K562 (cell line): Measurements from ENCODE around the gene ATP8A1. TPM values are rescaled to one million over a fixed set of nuclear protein-coding genes. Genes with fewer than 3 reads are reported as not detected.

Experiments used
- ATAC-seq: fragments of 200-7000 bp; cut with Tn5 transposase; 3 replicates; pipeline ENCODE4 v1.9.1; 2020; ENCODE audit warnings: moderate library complexity
- BruUV-seq: library from RNA; stranded (reverse); fragments of 400-500 nt; replicated peaks from 2 replicates; lab custom pipeline; 2021; lab: Mats Ljungman, UMichigan
- CTCF ChIA-PET: fragments of 300-600 bp; formaldehyde crosslinking; extraction: SDS; loops from one replicate; lab custom pipeline; 2021; ENCODE audit warnings: low intra/inter-chr PET ratio; lab: Yijun Ruan, JAX
- POLR2A ChIA-PET: fragments of 300-600, 350-650 bp; sonication (Branson Sonifier 250); formaldehyde crosslinking; extraction: SDS; loops from one replicate; lab custom pipeline; 2021; ENCODE audit warnings: antibody characterized with exemption, inconsistent platforms; lab: Yijun Ruan, JAX
- DNase-seq, 4 experiments: peaks; one replicate each; pipeline versions ENCODE4 v3.0.0 to v3.0.0-alpha.2; 2011 to 2018; ENCODE audit warnings: low spot score in 3 of 4, mixed read lengths in 3 of 4; ENCODE audit errors: extremely low read depth in 1 of 4
- FAIRE-seq: peaks from 2 replicates; lab custom pipeline; 2011; peaks lifted over from hg19 to GRCh38; lab: Jason Lieb, UNC
- H2AFZ ChIP-seq: 2 replicates; pipeline ENCODE4 v1.6.0; 2011; ENCODE audit warnings: low read depth, low read length, control low read depth, inconsistent platforms
- H3K27ac ChIP-seq: fragments of 200-600 bp; 3 replicates; pipeline ENCODE4 v1.8.0; 2011; ENCODE audit warnings: low read depth, mild to moderate bottlenecking, control low read depth, inconsistent platforms, low read length, moderate library complexity, mixed read lengths; ENCODE audit errors: extremely low read depth
- H3K27me3 ChIP-seq, 2 experiments: fragments of 300-600 bp in 1 of 2; 2 replicates in 1 of 2; 3 replicates in 1 of 2; pipeline versions ENCODE4 v1.6.0 to v1.8.0; 2011; ENCODE audit warnings: inconsistent platforms in 2 of 2, low read length in 2 of 2, mild to moderate bottlenecking in 1 of 2, mixed read lengths in 1 of 2, moderate library complexity in 1 of 2; ENCODE audit not compliant: control insufficient read depth in 2 of 2, insufficient read depth in 2 of 2
- H3K36me3 ChIP-seq: fragments of 300-600 bp; 3 replicates; pipeline ENCODE4 v1.8.0; 2011; ENCODE audit warnings: mild to moderate bottlenecking, low read length, inconsistent platforms; ENCODE audit not compliant: control insufficient read depth, insufficient read depth
- H3K4me1 ChIP-seq, 2 experiments: fragments of 200-600 bp in 1 of 2; replicated peaks in 1 of 2; 2 replicates in 1 of 2; 3 replicates in 1 of 2; pipeline versions ENCODE4 v1.5.1 to v1.8.0; 2011; ENCODE audit warnings: inconsistent platforms in 2 of 2, low read length in 2 of 2, mild to moderate bottlenecking in 1 of 2, mixed read lengths in 1 of 2, moderate library complexity in 1 of 2; ENCODE audit not compliant: control insufficient read depth in 2 of 2, insufficient read depth in 2 of 2
- H3K4me2 ChIP-seq: 2 replicates; pipeline ENCODE4 v1.6.1; 2011; ENCODE audit warnings: low read length, control low read depth, inconsistent platforms, mixed read lengths; ENCODE audit not compliant: insufficient read depth
- H3K4me3 ChIP-seq: fragments of 200-600 bp; sonication (generic), shearing (Covaris generic); 2 replicates; pipeline ENCODE4 v1.5.1; 2016; ENCODE audit warnings: control low read depth, inconsistent platforms
- H3K79me2 ChIP-seq: fragments of 200-600 bp; 3 replicates; pipeline ENCODE4 v1.8.0; 2011; ENCODE audit warnings: low read length, inconsistent platforms; ENCODE audit not compliant: control insufficient read depth, insufficient read depth
- H3K9ac ChIP-seq, 2 experiments: 2 replicates each; pipeline versions ENCODE4 v1.6.0 to v1.6.1; 2011; ENCODE audit warnings: low read depth in 2 of 2, low read length in 2 of 2, control low read depth in 1 of 2, inconsistent platforms in 1 of 2, mild to moderate bottlenecking in 1 of 2, mixed read lengths in 1 of 2; ENCODE audit not compliant: insufficient read depth in 1 of 2
- H3K9me1 ChIP-seq: one replicate; pipeline ENCODE4 v1.6.0; 2011; ENCODE audit warnings: inconsistent platforms, mild to moderate bottlenecking, low read length, moderate library complexity; ENCODE audit not compliant: control insufficient read depth, insufficient read depth
- H3K9me3 ChIP-seq: replicated peaks from 2 replicates; pipeline ENCODE4 v1.5.1; 2011; ENCODE audit warnings: low read depth, low read length, inconsistent platforms; ENCODE audit not compliant: control insufficient read depth, insufficient read depth
- H4K20me1 ChIP-seq: replicated peaks from 2 replicates; pipeline ENCODE4 v1.6.1; 2011; ENCODE audit warnings: low read length, inconsistent platforms, mixed read lengths; ENCODE audit not compliant: control insufficient read depth, insufficient read depth
- CREB3 ChIP-seq: fragments of 450-650 bp; conservative IDR thresholded peaks from 2 replicates; pipeline ENCODE4 v1.6.1; 2016; ENCODE audit warnings: missing genetic modification characterization, low read depth, mild to moderate bottlenecking, missing compliant biosample characterization, moderate library complexity
- KAT2B ChIP-seq: IDR thresholded peaks from one replicate; pipeline ENCODE4 v1.6.1; 2012; ENCODE audit warnings: low read depth, mild to moderate bottlenecking, control low read depth, inconsistent platforms, low read length, moderate library complexity
- KLF6 ChIP-seq: fragments of 250-450 bp; sonication (Bioruptor Pico); IDR thresholded peaks from 2 replicates; pipeline ENCODE4 v1.4.0; 2020; ENCODE audit warnings: mild to moderate bottlenecking, moderate library complexity, borderline replicate concordance
- MYNN ChIP-seq, 2 experiments: sonication (generic); formaldehyde crosslinking in 1 of 2; IDR thresholded peaks; 2 replicates each; pipeline versions ENCODE4 v1.5.0 to v1.6.1; 2016 to 2020; ENCODE audit warnings: antibody characterized with exemption in 1 of 2, missing genetic modification reagents in 1 of 2
- POLR2AphosphoS2 ChIP-seq: IDR thresholded peaks from 2 replicates; pipeline ENCODE4 v1.6.1; 2012; ENCODE audit warnings: low read length, improper control_type of control experiment
- STAT6 ChIP-seq: sonication (generic); formaldehyde crosslinking; IDR thresholded peaks from 2 replicates; pipeline ENCODE4 v1.8.1; 2023; ENCODE audit warnings: mild to moderate bottlenecking, missing genetic modification reagents
- TAL1 ChIP-seq: fragments of 450-650 bp; IDR thresholded peaks from 2 replicates; pipeline ENCODE4 v1.6.1; 2016; ENCODE audit warnings: mild to moderate bottlenecking
- ZNF124 ChIP-seq: sonication (generic); formaldehyde crosslinking; IDR thresholded peaks from 2 replicates; pipeline ENCODE4 v1.8.1; 2022; ENCODE audit warnings: missing genetic modification reagents
- ZNF140 ChIP-seq: fragments of 250-450 bp; sonication (Bioruptor Pico); IDR thresholded peaks from 2 replicates; pipeline ENCODE4 v1.8.0; 2021; ENCODE audit warnings: moderate library complexity, mild to moderate bottlenecking, inconsistent platforms
- ZNF766 ChIP-seq: fragments of 200-800 bp; sonication (Bioruptor generic); conservative IDR thresholded peaks from 2 replicates; pipeline ENCODE4 v1.6.1; 2016; ENCODE audit warnings: missing genetic modification characterization, missing compliant biosample characterization
- WGBS: fragments of 100-300 bp; shearing (Covaris generic); methylation state at CpG from one replicate; pipeline ENCODE4 v1.1.6; 2016; ENCODE audit warnings: low coverage, mixed read lengths; ENCODE audit not compliant: insufficient coverage; ENCODE audit errors: missing lambda C conversion rate; 5-methylcytosine and 5-hydroxymethylcytosine counted together
- in situ Hi-C: fragments of 300-500 bp; cut with MboI; formaldehyde crosslinking; loops from 4 replicates; pipeline ENCODE4 v1.15.0; 2018; ENCODE audit warnings: inconsistent platforms, mixed read lengths
- intact Hi-C: fragments of 100-400 bp; cut with micrococcal nuclease; formaldehyde crosslinking; loops from 2 replicates; pipeline ENCODE4 v1.14.2; 2022
- polyA plus RNA-seq, 8 experiments: library from polyadenylated mRNA; depleted of rRNA in 4 of 8; stranded (reverse) in 5 of 8; unstranded in 3 of 8; fragments of >200 nt; fragmentation: Nextera tagmentation in 2 of 8; fragmentation: Illumina TruSeq in 1 of 8; extraction: Ambion mirVana in 2 of 8; extraction: Trizol in 1 of 8; gene quantifications; 2 replicates each; pipeline versions ENCODE4 v1.2.1 to v1.2.3, GENCODE V29; 2011 to 2014; ENCODE audit warnings: inconsistent platforms in 1 of 8, missing spikeins in 1 of 8
- total RNA-seq, 7 experiments: library from RNA; depleted of rRNA in 6 of 7; stranded (reverse); fragments of >200 nt in 6 of 7; fragmentation: Illumina TruSeq in 2 of 7; extraction: Trizol in 2 of 7; gene quantifications; 2 replicates each; pipeline versions ENCODE4 v1.2.1 to v1.2.3, GENCODE V29; 2011 to 2021; ENCODE audit warnings: low replicate concordance in 1 of 7
- TF ChIP-seq, protein P1 (sequence below): fragments of 450-650 bp; formaldehyde crosslinking; IDR thresholded peaks from 2 replicates; pipeline ENCODE4 v1.4.0; 2022; ENCODE audit warnings: missing genetic modification characterization

The ATP8A1 gene
- total and polyA plus RNA-seq, 9 of the 15 experiments (the other 6 are each of a cell fraction or from before 2014, with no cell fraction given) = 0.05 to 0.29 (median 0.07) TPM; not detected in 2

DNA sequence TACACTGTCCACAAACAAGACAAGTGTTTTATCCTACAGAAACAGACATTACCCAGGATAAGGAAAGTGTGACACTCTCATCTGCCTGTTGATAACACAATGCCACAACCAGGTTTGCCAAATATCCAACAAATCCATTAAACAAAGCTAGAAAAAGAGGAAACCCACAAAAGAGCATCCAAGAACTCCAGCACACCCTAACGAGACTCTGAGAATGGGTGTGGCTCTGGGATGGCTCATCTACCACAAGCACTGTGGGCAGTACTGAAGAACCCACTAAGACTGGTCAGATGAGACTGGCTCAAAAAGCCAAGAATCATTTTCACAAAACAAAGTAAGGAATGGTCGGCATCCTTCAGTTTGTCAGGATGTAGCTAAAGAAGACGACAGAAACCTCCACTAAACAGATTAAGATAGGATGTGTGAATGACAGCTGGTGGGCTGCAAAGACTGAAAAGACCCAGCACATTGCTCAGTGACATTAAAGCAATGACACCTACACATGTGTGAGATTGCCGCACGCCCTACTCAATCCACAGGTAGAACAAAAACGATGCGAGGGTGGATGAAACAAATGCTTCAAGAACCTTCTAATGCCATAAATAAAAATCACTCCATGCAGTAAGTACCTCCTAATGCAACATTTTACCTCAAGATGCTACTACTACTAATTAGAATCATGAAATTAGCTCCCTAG is 14.7 kb downstream of the ATP8A1 start:
- ChIA-PET CTCF (no interaction called here), POLR2A (no interaction called here)
- ATAC-seq (no peak), DNase-seq (no peak), FAIRE-seq (no peak)
- no peak overlapping the region for H3K27ac ChIP-seq
- in situ Hi-C loops = no loop called here
- H3K27me3 ChIP-seq = no peaks in the 10 kb centered on the region
- intact Hi-C loops = no loop called here
- no peaks in the 10 kb centered on the region for H3K79me2 ChIP-seq
- no peaks in the 10 kb centered on the region for H4K20me1 ChIP-seq
- H3K9me1 ChIP-seq = no peaks in the 10 kb centered on the region
- H3K4me3 ChIP-seq = no peak overlapping the region
- no TSS peak for BruUV-seq
- 0% methylated on average over 7 of the region's 7 CpGs for WGBS
- no peak overlapping the region for H2AFZ ChIP-seq
- H3K4me2 ChIP-seq = no peak overlapping the region
- H3K9ac ChIP-seq = no peak overlapping the region
- no peaks in the 10 kb centered on the region for H3K9me3 ChIP-seq
- no peaks in the 10 kb centered on the region for H3K36me3 ChIP-seq
- no peak for TF ChIP-seq ZNF766 (CRISPR knock-in tag)
- no peak for TF ChIP-seq ZNF140 (CRISPR knock-in tag)
- TF ChIP-seq ZNF124 (CRISPR knock-in tag) = no peak
- TF ChIP-seq STAT6 (CRISPR knock-in tag) = no peak
- TF ChIP-seq POLR2AphosphoS2 = no peak
- TF ChIP-seq MYNN (IDR thresholded peaks at IDR 0.05) = no peak
- no peak for TF ChIP-seq MYNN (CRISPR knock-in tag; IDR thresholded peaks at IDR 0.05)
- TF ChIP-seq KLF6 (CRISPR knock-in tag) = no peak
- TF ChIP-seq, protein P1, sequence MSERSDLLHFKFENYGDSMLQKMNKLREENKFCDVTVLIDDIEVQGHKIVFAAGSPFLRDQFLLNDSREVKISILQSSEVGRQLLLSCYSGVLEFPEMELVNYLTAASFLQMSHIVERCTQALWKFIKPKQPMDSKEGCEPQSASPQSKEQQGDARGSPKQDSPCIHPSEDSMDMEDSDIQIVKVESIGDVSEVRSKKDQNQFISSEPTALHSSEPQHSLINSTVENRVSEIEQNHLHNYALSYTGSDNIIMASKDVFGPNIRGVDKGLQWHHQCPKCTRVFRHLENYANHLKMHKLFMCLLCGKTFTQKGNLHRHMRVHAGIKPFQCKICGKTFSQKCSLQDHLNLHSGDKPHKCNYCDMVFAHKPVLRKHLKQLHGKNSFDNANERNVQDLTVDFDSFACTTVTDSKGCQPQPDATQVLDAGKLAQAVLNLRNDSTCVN (CRISPR knock-in tag) = no peak
- no peak for TF ChIP-seq TAL1
- TF ChIP-seq CREB3 (tag) = no peak
- TF ChIP-seq KAT2B = no peak
- H3K4me1 ChIP-seq = no peaks in the 10 kb centered on the region
